Stimulated activated naive CD8-positive, alpha-beta T cell treated with anti-CD3 and anti-CD28 coated beads, Interleukin-15, amount 100 ng/mL, for 72 hours (primary cell): ENCODE data around the gene NOC2L.
"Not testable (repeated sequence)": the region's sequence is repeated elsewhere in the genome, so short reads cannot be mapped to it uniquely, and the experiment has no call there.

ENCODE experiments used
- ATAC-seq: fragments of 150-1000 bp; cut with Tn5 transposase; 2 replicates; pipeline ENCODE4 v1.10.0; 2021; ENCODE audit warnings: mild to moderate bottlenecking, moderate library complexity
- DNase-seq, 2 donors: peaks; one replicate each; pipeline ENCODE4 v3.0.0; 2021 to 2022
- H3K27ac Mint-ChIP-seq, 2 donors: one replicate each; pipeline ENCODE4 v1.8.0; 2022; ENCODE audit warnings: mild to moderate bottlenecking in 2 of 2, mixed read lengths in 2 of 2, moderate library complexity in 2 of 2
- H3K27me3 Mint-ChIP-seq: one replicate; pipeline ENCODE4 v1.8.0; 2022; ENCODE audit warnings: mixed read lengths
- H3K4me1 Mint-ChIP-seq: one replicate; pipeline ENCODE4 v1.8.0; 2022; ENCODE audit warnings: mild to moderate bottlenecking, mixed read lengths
- H3K4me3 Mint-ChIP-seq, 2 donors: one replicate each; pipeline ENCODE4 v1.8.0; 2022; ENCODE audit warnings: mild to moderate bottlenecking in 2 of 2, mixed read lengths in 2 of 2, moderate library complexity in 1 of 2
- H3K9me3 Mint-ChIP-seq, 2 donors: one replicate each; pipeline ENCODE4 v1.8.0; 2022; ENCODE audit warnings: mixed read lengths in 2 of 2

Gene NOC2L

GRCh38 chr1:997713-997992, 38.6 kb upstream of the NOC2L start:
- peak overlapping the region in 1 of 2 donors; percentile 46 for H3K4me3 Mint-ChIP-seq
- H3K27me3 Mint-ChIP-seq, result peaks cover 66% of the 10 kb centered on the region
- H3K27ac Mint-ChIP-seq, result no peak overlapping the region
- DNase-seq, result peak in 1 of 2 donors; percentile 10
- H3K9me3 Mint-ChIP-seq, result peaks cover 0 to 7% of the 10 kb centered on the region in 2 donors
- H3K4me1 Mint-ChIP-seq, result peaks cover 48% of the 10 kb centered on the region
- ATAC-seq, result no peak

DNA sequence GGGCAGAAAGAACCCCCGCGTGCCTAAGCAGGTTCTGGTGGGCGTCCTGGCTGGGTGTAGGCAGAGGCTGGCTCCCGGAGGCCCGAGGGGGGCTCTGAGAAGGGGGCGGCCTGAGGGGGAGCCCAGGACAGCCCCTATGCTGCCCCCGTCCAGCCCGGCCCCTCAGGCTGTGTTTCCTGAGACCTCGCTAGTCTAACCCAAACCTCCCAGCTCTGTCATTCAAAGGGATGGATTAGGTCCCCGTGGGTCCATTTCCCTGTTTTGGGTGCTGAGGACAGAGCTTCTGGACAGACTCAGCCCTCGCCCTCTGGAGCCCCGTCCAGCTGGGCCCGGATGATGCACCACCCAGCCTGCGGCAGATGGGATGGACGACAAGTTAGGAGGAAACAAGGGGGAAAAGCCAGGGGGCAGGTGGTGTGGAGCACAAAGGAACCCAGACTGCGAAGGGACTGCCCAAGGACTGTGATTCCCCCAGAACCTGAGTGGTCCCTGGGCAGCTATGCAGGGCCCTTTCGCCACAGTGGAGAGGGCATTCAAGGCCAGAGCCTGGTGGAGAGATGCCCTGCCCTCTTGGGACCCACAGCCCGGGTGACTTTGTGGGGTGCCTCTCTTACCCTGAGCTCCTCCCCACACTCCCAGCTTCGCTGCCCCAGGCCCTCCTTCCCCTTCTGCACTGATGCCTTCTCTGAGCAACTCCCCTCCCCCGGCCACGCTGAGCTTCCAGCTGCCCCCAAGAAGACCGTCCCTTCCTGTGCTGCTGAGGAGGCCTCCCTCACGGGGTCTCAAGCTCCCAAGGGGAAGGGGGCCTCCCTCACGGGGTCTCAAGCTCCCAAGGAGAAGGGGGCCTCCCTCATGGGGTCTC, 38.0 kb upstream of the NOC2L start:
- H3K4me3 Mint-ChIP-seq, result peak overlapping the region in 1 of 2 donors; percentile 46
- peak in 1 of 2 donors; percentile 12 for DNase-seq
- no peak for ATAC-seq
- H3K27me3 Mint-ChIP-seq, result peaks cover 60% of the 10 kb centered on the region
- H3K4me1 Mint-ChIP-seq, result peaks cover 53% of the 10 kb centered on the region
- H3K9me3 Mint-ChIP-seq, result peaks cover 1 to 13% of the 10 kb centered on the region in 2 donors
- no peak overlapping the region for H3K27ac Mint-ChIP-seq

DNA sequence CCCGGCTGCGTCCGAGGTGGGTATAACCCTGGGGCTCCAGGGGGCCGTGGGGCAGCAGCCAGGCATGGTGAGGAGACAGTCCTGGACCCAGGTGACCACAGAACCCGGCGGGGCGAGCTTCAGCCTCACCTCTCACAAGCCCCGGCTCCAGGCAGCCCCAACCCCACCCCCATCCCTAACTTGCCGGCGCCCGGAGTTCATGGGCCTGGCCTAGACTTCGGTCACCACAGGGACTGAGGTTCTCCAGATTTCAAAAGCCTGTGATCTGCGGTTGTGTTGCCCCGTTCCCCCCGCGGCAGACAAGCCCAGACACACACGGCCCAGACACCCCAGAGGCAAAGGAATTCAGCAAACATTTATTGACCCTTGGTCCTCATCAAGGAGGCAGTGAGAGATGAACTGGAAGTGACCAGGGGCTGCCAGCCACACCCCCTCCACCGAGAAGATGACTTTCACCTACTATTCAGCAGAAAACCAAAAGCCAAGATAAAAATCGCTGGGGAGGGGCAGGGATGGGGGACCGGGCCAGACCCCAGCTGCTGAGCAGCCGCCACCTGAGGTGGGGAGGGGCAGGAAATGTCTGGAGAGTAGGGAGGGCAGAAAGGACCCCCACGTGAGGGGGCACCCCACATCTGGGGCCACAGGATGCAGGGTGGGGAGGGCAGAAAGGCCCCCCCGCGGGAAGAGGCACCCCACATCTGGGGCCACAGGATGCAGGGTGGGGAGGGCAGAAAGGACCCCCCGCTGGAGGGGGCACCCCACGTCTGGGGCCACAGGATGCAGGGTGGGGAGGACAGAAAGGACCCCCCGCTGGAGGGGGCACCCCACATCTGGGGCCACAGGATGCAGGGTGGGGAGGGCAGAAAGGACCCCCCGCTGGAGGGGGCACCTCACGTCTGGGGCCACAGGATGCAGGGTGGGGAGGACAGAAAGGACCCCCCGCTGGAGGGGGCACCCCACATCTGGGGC, 36.9 kb upstream of the NOC2L start:
- DNase-seq (peak in 1 of 2 donors; percentile 23), ATAC-seq (no peak)
- H3K4me1 Mint-ChIP-seq, result peaks cover 56% of the 10 kb centered on the region
- H3K27ac Mint-ChIP-seq, result peak overlapping the region in 1 of 2 donors; percentile 47
- peaks cover 51% of the 10 kb centered on the region for H3K27me3 Mint-ChIP-seq
- H3K4me3 Mint-ChIP-seq, result peak overlapping the region in 1 of 2 donors; percentile 47
- peaks cover 5 to 18% of the 10 kb centered on the region in 2 donors for H3K9me3 Mint-ChIP-seq

GRCh38 chr1:994546-994945, 35.5 kb upstream of the NOC2L start:
- peaks cover 49% of the 10 kb centered on the region for H3K27me3 Mint-ChIP-seq
- H3K4me3 Mint-ChIP-seq, H3K27ac Mint-ChIP-seq, DNase-seq, ATAC-seq: not testable (repeated sequence)
- H3K9me3 Mint-ChIP-seq, result peaks cover 5 to 18% of the 10 kb centered on the region in 2 donors
- peaks cover 52% of the 10 kb centered on the region for H3K4me1 Mint-ChIP-seq

DNA sequence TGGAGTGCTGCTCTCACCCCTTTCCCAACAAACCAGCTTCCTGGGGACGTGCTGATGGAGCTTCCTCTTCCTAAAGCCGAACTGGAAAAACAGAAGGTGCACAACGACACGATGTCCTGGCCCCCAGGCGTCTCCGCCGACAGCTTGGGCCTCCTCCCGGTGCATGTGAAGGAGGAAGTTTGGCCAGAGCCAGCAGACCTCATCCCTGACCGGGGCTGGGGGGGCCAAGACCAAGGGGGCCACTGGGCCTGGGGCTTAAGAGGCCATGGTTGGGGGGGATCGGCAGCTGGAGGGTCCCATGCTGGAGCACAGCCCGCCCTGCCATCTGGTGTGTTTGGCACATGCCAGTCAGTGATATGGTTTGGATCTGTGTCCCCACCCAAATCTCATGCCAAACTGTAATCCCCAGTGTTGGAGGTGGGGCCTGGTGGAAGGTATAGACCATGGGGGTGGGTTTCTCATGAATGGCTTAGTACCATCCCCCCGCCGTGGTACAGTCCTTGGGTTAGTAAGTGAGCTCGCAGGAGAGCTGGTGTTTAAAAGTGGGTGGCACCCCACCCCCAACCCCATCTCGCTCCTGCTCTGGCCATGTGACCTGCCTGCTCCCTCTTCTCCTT, 34.4 kb upstream of the NOC2L start:
- H3K9me3 Mint-ChIP-seq, result peaks cover 13 to 26% of the 10 kb centered on the region in 2 donors
- H3K27me3 Mint-ChIP-seq, result peaks cover 56% of the 10 kb centered on the region
- H3K27ac Mint-ChIP-seq, result no peak overlapping the region
- H3K4me3 Mint-ChIP-seq, result no peak overlapping the region
- peaks cover 54% of the 10 kb centered on the region for H3K4me1 Mint-ChIP-seq
- DNase-seq (no peak), ATAC-seq (no peak)

- peak; percentile 50 for ATAC-seq
- Mint-ChIP-seq H3K4me3 (peak overlapping the region; percentile 15 to 44), H3K4me1 (peaks cover 48% of the 10 kb centered on the region), H3K9me3 (peaks cover 14 to 28% of the 10 kb centered on the region in 2 donors), H3K27ac (peak overlapping the region in 1 of 2 donors; percentile 64), H3K27me3 (peaks cover 51% of the 10 kb centered on the region)
- no peak for DNase-seq
Observed at GRCh38 chr1:992362-992761, 33.3 kb upstream of the NOC2L start.

- DNase-seq, result no peak
- peaks cover 46% of the 10 kb centered on the region for H3K27me3 Mint-ChIP-seq
- H3K4me3 Mint-ChIP-seq, result peak overlapping the region; percentile 15 to 44
- H3K4me1 Mint-ChIP-seq, result peaks cover 43% of the 10 kb centered on the region
- H3K27ac Mint-ChIP-seq, result no peak overlapping the region
- no peak for ATAC-seq
- peaks cover 14 to 28% of the 10 kb centered on the region in 2 donors for H3K9me3 Mint-ChIP-seq
Observed at GRCh38 chr1:991895-992294, 32.8 kb upstream of the NOC2L start.

DNA sequence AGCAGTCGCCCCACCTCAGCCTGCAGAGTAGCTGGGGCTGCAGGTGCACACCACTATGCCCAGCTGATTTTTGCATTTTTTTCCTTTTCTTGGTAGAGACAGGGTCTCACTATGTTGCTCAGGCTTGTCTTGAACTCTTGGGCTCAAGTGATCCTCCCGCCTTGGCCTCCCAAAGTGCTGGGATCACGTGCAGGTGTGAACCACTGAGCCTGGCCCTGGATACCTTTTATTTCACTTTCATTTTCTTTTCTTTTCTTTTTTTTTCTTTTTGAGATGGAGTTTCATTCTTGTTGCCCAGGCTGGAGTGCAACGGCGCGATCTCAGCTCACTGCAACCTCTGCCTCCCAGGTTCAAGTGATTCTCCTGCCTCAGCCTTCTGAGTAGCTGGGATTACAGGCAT, 32.2 kb upstream of the NOC2L start:
- Mint-ChIP-seq H3K9me3 (peaks cover 14 to 28% of the 10 kb centered on the region in 2 donors), H3K27me3 (peaks cover 45% of the 10 kb centered on the region), H3K4me1 (peaks cover 41% of the 10 kb centered on the region)
- H3K4me3 Mint-ChIP-seq, H3K27ac Mint-ChIP-seq, DNase-seq, ATAC-seq: not testable (repeated sequence)

DNA sequence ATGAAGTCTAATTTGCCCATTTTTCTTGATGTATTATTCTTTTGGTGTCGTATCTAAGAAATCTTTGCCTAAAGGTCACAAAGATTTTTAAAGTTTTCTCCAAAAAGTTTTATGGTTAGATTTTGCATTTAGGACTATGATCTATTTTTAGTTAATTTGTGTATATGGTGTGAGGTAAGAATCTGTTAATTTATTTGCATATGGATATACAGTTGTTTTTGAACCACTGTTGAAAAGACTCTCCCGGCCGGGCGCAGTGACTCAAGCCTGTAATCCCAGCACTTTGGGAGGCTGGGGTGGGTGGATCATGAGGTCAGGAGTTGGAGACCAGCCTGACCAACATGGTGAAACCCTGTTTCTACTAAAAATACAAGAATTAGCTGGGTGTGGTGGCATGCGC, 29.0 kb upstream of the NOC2L start:
- not testable (repeated sequence) for ATAC-seq, H3K27ac Mint-ChIP-seq, H3K4me3 Mint-ChIP-seq, DNase-seq
- peaks cover 34% of the 10 kb centered on the region for H3K4me1 Mint-ChIP-seq
- H3K9me3 Mint-ChIP-seq, result peaks cover 14 to 25% of the 10 kb centered on the region in 2 donors
- H3K27me3 Mint-ChIP-seq, result peaks cover 52% of the 10 kb centered on the region

GRCh38 chr1:985126-985525, 26.1 kb upstream of the NOC2L start:
- Mint-ChIP-seq H3K4me1 (peaks cover 13% of the 10 kb centered on the region), H3K27me3 (peaks cover 61% of the 10 kb centered on the region), H3K9me3 (peaks cover 9 to 10% of the 10 kb centered on the region in 2 donors), H3K4me3 (no peak overlapping the region), H3K27ac (no peak overlapping the region)
- no peak for DNase-seq
- no peak for ATAC-seq

GRCh38 chr1:984476-984814, 25.4 kb upstream of the NOC2L start:
- peaks cover 9 to 10% of the 10 kb centered on the region in 2 donors for H3K9me3 Mint-ChIP-seq
- H3K4me1 Mint-ChIP-seq, result peaks cover 13% of the 10 kb centered on the region
- H3K27me3 Mint-ChIP-seq, result peaks cover 54% of the 10 kb centered on the region
- H3K4me3 Mint-ChIP-seq, result no peak overlapping the region
- ATAC-seq, result peak; percentile 10
- DNase-seq, result no peak
- no peak overlapping the region for H3K27ac Mint-ChIP-seq

DNA sequence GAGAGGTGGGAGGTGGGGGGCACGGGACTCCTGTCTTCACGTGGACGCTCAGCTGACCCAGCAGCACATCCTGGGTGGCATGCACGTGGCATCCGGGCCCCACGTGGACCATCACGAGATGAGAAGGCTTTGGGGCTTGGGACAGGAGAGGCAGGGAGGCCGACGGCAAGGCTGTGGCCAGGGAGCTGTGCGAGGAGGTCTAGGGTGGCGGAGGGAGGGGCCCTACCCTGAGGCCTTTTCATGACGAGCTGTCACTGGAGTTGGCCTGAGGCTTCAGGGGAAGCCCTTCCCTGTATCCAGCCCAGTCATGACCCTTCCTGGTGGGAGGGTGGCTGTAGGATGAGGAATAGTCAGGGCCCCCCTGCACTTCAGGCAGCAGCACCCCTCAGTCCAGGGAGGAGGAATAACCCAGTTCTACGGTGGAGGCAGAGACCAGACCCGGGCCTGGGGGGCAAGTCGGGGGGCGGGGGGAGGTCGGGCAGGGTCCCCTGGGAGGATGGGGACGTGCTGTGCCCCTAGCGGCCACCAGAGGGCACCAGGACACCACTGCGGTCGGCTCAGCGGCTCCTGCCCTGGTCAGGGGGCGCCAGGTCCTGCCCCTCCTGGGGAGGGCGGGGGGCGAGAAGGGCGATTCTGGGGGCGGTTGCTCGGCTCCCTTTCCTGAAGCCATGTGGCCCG, 24.9 kb upstream of the NOC2L start:
- Mint-ChIP-seq H3K9me3 (peaks cover 5 to 7% of the 10 kb centered on the region in 2 donors), H3K27me3 (peaks cover 49% of the 10 kb centered on the region), H3K27ac (no peak overlapping the region), H3K4me1 (peaks cover 10% of the 10 kb centered on the region), H3K4me3 (no peak overlapping the region)
- peak in 1 of 2 donors; percentile 61 for DNase-seq
- peak; percentile 74 for ATAC-seq

DNA sequence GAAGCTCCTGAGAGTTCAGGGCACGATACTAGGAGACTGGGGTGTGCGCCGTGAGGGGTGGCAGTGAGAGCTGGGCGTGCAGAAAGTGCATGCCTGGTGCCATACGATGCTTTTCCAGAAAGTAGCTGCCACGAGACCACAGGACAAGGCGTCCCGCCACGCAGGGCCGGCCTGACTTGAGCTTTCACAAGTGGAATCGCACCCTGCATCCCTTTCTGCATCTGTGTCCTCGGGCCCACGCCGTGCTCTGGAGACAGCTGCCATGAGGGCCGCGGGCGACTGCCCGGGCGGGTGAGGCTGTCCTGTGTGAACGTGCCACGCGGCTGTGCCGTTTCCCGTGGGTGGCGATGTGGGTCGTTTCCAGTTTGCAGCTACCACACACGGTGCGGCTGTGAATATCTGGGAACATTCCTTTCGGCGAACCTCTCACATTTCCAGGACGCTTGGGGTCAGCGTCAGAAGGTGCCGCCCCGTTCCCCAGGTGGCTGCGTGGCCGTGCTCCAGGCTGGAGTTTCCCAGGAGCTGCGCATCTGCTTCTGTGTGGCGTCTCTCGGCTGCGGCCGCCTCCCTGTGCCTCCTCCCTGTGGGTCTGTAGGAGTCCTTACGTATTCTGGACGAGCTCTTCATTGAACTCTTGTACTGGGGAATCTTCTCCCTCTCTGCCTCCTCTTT, 23.8 kb upstream of the NOC2L start:
- Mint-ChIP-seq H3K4me3 (no peak overlapping the region), H3K27ac (no peak overlapping the region), H3K4me1 (peaks cover 12% of the 10 kb centered on the region), H3K9me3 (peaks cover 0 to 6% of the 10 kb centered on the region in 2 donors), H3K27me3 (peaks cover 45% of the 10 kb centered on the region)
- DNase-seq (no peak), ATAC-seq (no peak)

GRCh38 chr1:981955-982558, 23.0 kb upstream of the NOC2L start, which contains the start of gene PERM1:
TSS of gene PERM1 (minus strand) at chr1:982093. CDS start at chr1:981029, 1,064 bp downstream.
- no peak for DNase-seq
- no peak for ATAC-seq
- H3K4me3 Mint-ChIP-seq, result no peak within 1 kb of the TSS
- peaks cover 0 to 7% of the 10 kb centered on the region in 2 donors for H3K9me3 Mint-ChIP-seq
- H3K4me1 Mint-ChIP-seq, result peaks cover 12% of the 10 kb centered on the region
- no peak within 1 kb of the TSS for H3K27ac Mint-ChIP-seq
- peaks cover 47% of the 10 kb centered on the region for H3K27me3 Mint-ChIP-seq
